ENCODE results near the gene CAMKMT.

CAMKMT gene

DNA sequence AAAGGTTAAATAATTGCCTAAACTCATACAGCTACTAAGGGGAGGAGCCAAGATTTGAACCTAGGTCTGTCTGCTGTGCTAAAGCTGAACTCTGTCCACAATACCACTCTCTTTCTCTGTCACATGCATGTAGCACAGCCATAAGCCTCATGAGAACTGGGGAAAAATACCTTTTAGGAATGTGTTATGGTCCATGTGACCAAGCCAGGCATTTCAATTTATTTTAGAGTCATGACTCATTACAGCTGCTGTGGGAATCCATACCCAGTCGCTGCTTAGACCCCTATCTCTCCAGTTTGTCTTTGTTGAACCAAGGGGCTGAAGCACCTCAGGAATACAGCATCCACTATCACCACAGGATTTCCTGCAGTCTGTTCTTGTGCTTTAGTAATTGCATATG lies 379.8 kb downstream of the CAMKMT start:
- Histone ChIP-seq H3K79me2 (ENCODE audit: insufficient read depth, low read length) (no peaks in the 10 kb centered on the region), H3K9me2 (ENCODE audit: low read depth, low read length) (no peaks in the 10 kb centered on the region), H4K20me1 (ENCODE audit: insufficient read depth, low read length) (no peaks in the 10 kb centered on the region), H3K4me3 (ENCODE audit: low read depth, low read length, poor library complexity, severe bottlenecking) (no peak overlapping the region), H3K4me1 (ENCODE audit: insufficient read depth, low read length, severe bottlenecking) (no peaks in the 10 kb centered on the region), H3K9me3 (ENCODE audit: low read length) (peaks cover 4% of the 10 kb centered on the region), H2AFZ (ENCODE audit: low read length) (no peak overlapping the region), H3K27ac (ENCODE audit: low read depth, low read length, poor library complexity, severe bottlenecking) (no peak overlapping the region), H3K36me3 (ENCODE audit: insufficient read depth, low read length) (no peaks in the 10 kb centered on the region), H3K27me3 (ENCODE audit: insufficient read depth, low read length) (no peaks in the 10 kb centered on the region), H3F3A (ENCODE audit: insufficient read depth, low read length) (no peaks in the 10 kb centered on the region), H3K4me2 (ENCODE audit: low read length) (no peak overlapping the region), H3K9ac (ENCODE audit: low read length) (no peak overlapping the region)
- no peak for TF ChIP-seq EZH2 (IDR thresholded peaks at IDR 0.05; ENCODE audit: borderline replicate concordance, low read length)
- TF ChIP-seq, protein P1, sequence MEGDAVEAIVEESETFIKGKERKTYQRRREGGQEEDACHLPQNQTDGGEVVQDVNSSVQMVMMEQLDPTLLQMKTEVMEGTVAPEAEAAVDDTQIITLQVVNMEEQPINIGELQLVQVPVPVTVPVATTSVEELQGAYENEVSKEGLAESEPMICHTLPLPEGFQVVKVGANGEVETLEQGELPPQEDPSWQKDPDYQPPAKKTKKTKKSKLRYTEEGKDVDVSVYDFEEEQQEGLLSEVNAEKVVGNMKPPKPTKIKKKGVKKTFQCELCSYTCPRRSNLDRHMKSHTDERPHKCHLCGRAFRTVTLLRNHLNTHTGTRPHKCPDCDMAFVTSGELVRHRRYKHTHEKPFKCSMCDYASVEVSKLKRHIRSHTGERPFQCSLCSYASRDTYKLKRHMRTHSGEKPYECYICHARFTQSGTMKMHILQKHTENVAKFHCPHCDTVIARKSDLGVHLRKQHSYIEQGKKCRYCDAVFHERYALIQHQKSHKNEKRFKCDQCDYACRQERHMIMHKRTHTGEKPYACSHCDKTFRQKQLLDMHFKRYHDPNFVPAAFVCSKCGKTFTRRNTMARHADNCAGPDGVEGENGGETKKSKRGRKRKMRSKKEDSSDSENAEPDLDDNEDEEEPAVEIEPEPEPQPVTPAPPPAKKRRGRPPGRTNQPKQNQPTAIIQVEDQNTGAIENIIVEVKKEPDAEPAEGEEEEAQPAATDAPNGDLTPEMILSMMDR (IDR thresholded peaks at IDR 0.05; ENCODE audit: low read length): no peak

DNA sequence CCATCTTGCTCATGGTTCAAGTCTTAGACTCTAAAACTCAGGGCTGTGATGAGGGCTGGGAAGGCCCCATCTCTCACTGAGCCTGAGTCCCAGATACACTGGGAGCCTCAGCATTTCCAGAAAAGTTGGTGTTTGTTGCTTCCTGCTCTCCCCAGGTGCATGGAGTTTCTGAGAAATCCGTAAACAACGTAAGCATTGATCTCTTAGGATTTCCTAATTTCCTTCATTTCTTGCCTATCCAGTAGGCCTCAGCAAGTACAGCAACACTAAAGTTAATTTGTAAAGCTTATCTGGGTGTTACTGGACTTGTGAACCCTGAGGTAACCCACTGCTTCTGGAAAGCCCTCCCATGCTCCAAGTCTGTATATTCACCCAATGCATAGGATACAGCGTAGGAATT lies 380.3 kb downstream of the CAMKMT start:
- H3K4me1 ChIP-seq (ENCODE audit: insufficient read depth, low read length, severe bottlenecking): no peaks in the 10 kb centered on the region
- H3K4me3 ChIP-seq (ENCODE audit: low read depth, low read length, poor library complexity, severe bottlenecking): no peak overlapping the region
- H3K9ac ChIP-seq (ENCODE audit: low read length): no peak overlapping the region
- no peak overlapping the region for H3K27ac ChIP-seq (ENCODE audit: low read depth, low read length, poor library complexity, severe bottlenecking)
- no peaks in the 10 kb centered on the region for H4K20me1 ChIP-seq (ENCODE audit: insufficient read depth, low read length)
- no peaks in the 10 kb centered on the region for H3K27me3 ChIP-seq (ENCODE audit: insufficient read depth, low read length)
- no peak for TF ChIP-seq EZH2 (IDR thresholded peaks at IDR 0.05; ENCODE audit: borderline replicate concordance, low read length)
- TF ChIP-seq, protein P1 (IDR thresholded peaks at IDR 0.05; ENCODE audit: low read length): no peak
- no peaks in the 10 kb centered on the region for H3F3A ChIP-seq (ENCODE audit: insufficient read depth, low read length)
- H3K36me3 ChIP-seq (ENCODE audit: insufficient read depth, low read length): no peaks in the 10 kb centered on the region
- H3K9me2 ChIP-seq (ENCODE audit: low read depth, low read length): no peaks in the 10 kb centered on the region
- H3K9me3 ChIP-seq (ENCODE audit: low read length): no peaks in the 10 kb centered on the region; the same call in 1 of the 2 replicates
- H2AFZ ChIP-seq (ENCODE audit: low read length): no peak overlapping the region
- no peak overlapping the region for H3K4me2 ChIP-seq (ENCODE audit: low read length)
- H3K79me2 ChIP-seq (ENCODE audit: insufficient read depth, low read length): no peaks in the 10 kb centered on the region

DNA sequence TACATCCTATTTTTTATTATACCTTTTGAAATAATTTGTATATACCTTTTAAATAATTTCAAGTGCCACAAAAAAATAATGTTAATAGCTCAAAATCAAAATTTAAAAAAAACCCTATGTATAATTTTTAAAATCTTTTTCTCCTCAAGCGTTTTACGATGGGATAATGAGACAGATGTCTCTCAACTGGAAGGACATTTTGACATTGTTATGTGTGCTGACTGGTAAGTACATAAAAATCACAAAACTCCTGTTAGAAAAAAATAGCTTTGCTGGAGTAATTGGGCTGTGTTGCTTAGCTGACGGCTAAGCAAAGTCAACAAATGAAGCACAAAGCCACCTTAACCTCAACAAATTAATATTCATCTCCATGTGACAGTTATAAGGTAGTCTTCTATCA lies 381.7 kb downstream of the CAMKMT start:
- H3K36me3 ChIP-seq (ENCODE audit: insufficient read depth, low read length): no peaks in the 10 kb centered on the region
- H3K9ac ChIP-seq (ENCODE audit: low read length): no peak overlapping the region
- H3K27ac ChIP-seq (ENCODE audit: low read depth, low read length, poor library complexity, severe bottlenecking): no peak overlapping the region
- no peaks in the 10 kb centered on the region for H3K27me3 ChIP-seq (ENCODE audit: insufficient read depth, low read length)
- no peak overlapping the region for H3K4me2 ChIP-seq (ENCODE audit: low read length)
- H3F3A ChIP-seq (ENCODE audit: insufficient read depth, low read length): no peaks in the 10 kb centered on the region
- no peaks in the 10 kb centered on the region for H3K79me2 ChIP-seq (ENCODE audit: insufficient read depth, low read length)
- no peaks in the 10 kb centered on the region for H3K9me3 ChIP-seq (ENCODE audit: low read length)
- TF ChIP-seq, protein P1 (IDR thresholded peaks at IDR 0.05; ENCODE audit: low read length): no peak
- no peak for TF ChIP-seq EZH2 (IDR thresholded peaks at IDR 0.05; ENCODE audit: borderline replicate concordance, low read length)
- H3K4me3 ChIP-seq (ENCODE audit: low read depth, low read length, poor library complexity, severe bottlenecking): no peak overlapping the region
- H2AFZ ChIP-seq (ENCODE audit: low read length): no peak overlapping the region
- no peaks in the 10 kb centered on the region for H3K9me2 ChIP-seq (ENCODE audit: low read depth, low read length)
- no peaks in the 10 kb centered on the region for H3K4me1 ChIP-seq (ENCODE audit: insufficient read depth, low read length, severe bottlenecking)
- no peaks in the 10 kb centered on the region for H4K20me1 ChIP-seq (ENCODE audit: insufficient read depth, low read length)
